ENCODE data around the gene DUSP10.

- TF ChIP-seq, protein P1, sequence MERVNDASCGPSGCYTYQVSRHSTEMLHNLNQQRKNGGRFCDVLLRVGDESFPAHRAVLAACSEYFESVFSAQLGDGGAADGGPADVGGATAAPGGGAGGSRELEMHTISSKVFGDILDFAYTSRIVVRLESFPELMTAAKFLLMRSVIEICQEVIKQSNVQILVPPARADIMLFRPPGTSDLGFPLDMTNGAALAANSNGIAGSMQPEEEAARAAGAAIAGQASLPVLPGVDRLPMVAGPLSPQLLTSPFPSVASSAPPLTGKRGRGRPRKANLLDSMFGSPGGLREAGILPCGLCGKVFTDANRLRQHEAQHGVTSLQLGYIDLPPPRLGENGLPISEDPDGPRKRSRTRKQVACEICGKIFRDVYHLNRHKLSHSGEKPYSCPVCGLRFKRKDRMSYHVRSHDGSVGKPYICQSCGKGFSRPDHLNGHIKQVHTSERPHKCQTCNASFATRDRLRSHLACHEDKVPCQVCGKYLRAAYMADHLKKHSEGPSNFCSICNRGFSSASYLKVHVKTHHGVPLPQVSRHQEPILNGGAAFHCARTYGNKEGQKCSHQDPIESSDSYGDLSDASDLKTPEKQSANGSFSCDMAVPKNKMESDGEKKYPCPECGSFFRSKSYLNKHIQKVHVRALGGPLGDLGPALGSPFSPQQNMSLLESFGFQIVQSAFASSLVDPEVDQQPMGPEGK (CRISPR knock-in tag; IDR thresholded peaks at IDR 0.05; ENCODE audit: borderline replicate concordance): no peak
- TF ChIP-seq ISL1 (CRISPR knock-in tag; IDR thresholded peaks at IDR 0.05) (no peak), OSR1 (CRISPR knock-in tag; IDR thresholded peaks at IDR 0.05) (no peak), ZNF8 (CRISPR knock-in tag; IDR thresholded peaks at IDR 0.05) (no peak)
These were observed 21.9 kb downstream of the DUSP10 start for GRCh38 chr1:221719987-221720386.

Data from SK-N-SH treated with all-trans-retinoic acid at 6 μM for 48 hours (cell line).